OCI-LY7 (cell line): ENCODE data around the gene MRPS18A. TPM values are rescaled to one million over a fixed set of nuclear protein-coding genes. Genes with fewer than 3 reads are reported as not detected.
A peak's percentile ranks its signal among the peaks of the same experiment; 100 is the strongest.

ENCODE experiments used
- BruUV-seq: library from RNA; stranded (reverse); fragments of 400-500 nt; replicated peaks from 2 replicates; lab custom pipeline; 2021; lab: Mats Ljungman, UMichigan
- CTCF ChIA-PET: fragments of 300-600 bp; sonication (Branson Sonifier 250); formaldehyde crosslinking; loops from one replicate; lab custom pipeline; 2022; ENCODE audit warnings: antibody characterized with exemption; ENCODE audit not compliant: unreplicated experiment; lab: Charles Lee
- POLR2A ChIA-PET: fragments of 300-600 bp; sonication (Branson Sonifier 250); formaldehyde crosslinking; loops from one replicate; lab custom pipeline; 2022; ENCODE audit warnings: antibody characterized with exemption; lab: Charles Lee
- DNase-seq: peaks from one replicate; pipeline ENCODE4 v3.0.0-alpha.2; 2015; ENCODE audit warnings: low spot score
- H2AFZ ChIP-seq: fragments of 200-600 bp; sonication (generic), shearing (Covaris generic); 2 replicates; pipeline ENCODE4 v1.6.1; 2014; ENCODE audit warnings: mild to moderate bottlenecking, antibody characterized with exemption, low read length, moderate library complexity
- H3K27ac ChIP-seq: fragments of 200-600 bp; sonication (generic); 2 replicates; pipeline ENCODE4 v1.5.1; 2014; ENCODE audit warnings: mixed run types, low read depth, mild to moderate bottlenecking, moderate library complexity, low read length, inconsistent platforms; ENCODE audit not compliant: poor library complexity, severe bottlenecking
- H3K36me3 ChIP-seq: fragments of 200-600 bp; sonication (generic); 2 replicates; pipeline ENCODE4 v1.6.1; 2014; ENCODE audit warnings: mild to moderate bottlenecking, antibody characterized with exemption, low read length, moderate library complexity, mixed read lengths; ENCODE audit not compliant: insufficient read depth
- H3K4me1 ChIP-seq: fragments of 200-600 bp; sonication (generic); 2 replicates; pipeline ENCODE4 v1.5.1; 2014; ENCODE audit warnings: mild to moderate bottlenecking, low read length; ENCODE audit not compliant: insufficient read depth, poor library complexity, severe bottlenecking
- H3K4me2 ChIP-seq: fragments of 200-600 bp; sonication (generic); 2 replicates; pipeline ENCODE4 v1.6.1; 2014; ENCODE audit warnings: mild to moderate bottlenecking, low read length
- H3K4me3 ChIP-seq: fragments of 200-600 bp; sonication (generic); 2 replicates; pipeline ENCODE4 v1.5.1; 2014; ENCODE audit warnings: mild to moderate bottlenecking, low read depth, low read length; ENCODE audit not compliant: poor library complexity, severe bottlenecking
- H3K79me2 ChIP-seq: fragments of 200-600 bp; sonication (generic); 2 replicates; pipeline ENCODE4 v1.6.1; 2016; ENCODE audit warnings: low read depth, mild to moderate bottlenecking, low read length, moderate library complexity, mixed read lengths; ENCODE audit not compliant: insufficient read depth
- H3K9me2 ChIP-seq: fragments of 200-600 bp; sonication (generic); 2 replicates; pipeline ENCODE4 v1.6.1; 2016; ENCODE audit warnings: mild to moderate bottlenecking, low read length, mixed read lengths; ENCODE audit not compliant: insufficient read depth
- H3K9me3 ChIP-seq: fragments of 200-600 bp; sonication (generic); 2 replicates; pipeline ENCODE4 v1.6.1; 2014; ENCODE audit warnings: mild to moderate bottlenecking, mixed run types, low read length, mixed read lengths
- H4K20me1 ChIP-seq: fragments of 200-600 bp; sonication (generic); 2 replicates; pipeline ENCODE4 v1.6.1; 2014; ENCODE audit warnings: mild to moderate bottlenecking, antibody characterized with exemption, low read length, moderate library complexity, mixed read lengths; ENCODE audit not compliant: insufficient read depth
- CTCF ChIP-seq: fragments of 200-600 bp; sonication (generic); conservative IDR thresholded peaks from 2 replicates; pipeline ENCODE4 v1.5.1; 2014; ENCODE audit warnings: mild to moderate bottlenecking, antibody characterized with exemption, low read length, moderate library complexity, mixed read lengths
- EZH2phosphoT487 ChIP-seq: fragments of 200-600 bp; sonication (generic); IDR thresholded peaks from 2 replicates; pipeline ENCODE4 v1.6.1; 2018; ENCODE audit warnings: low read depth, borderline replicate concordance, mild to moderate bottlenecking, mixed run types, antibody characterized with exemption, low read length, moderate library complexity, mixed read lengths
- intact Hi-C: fragments of 100-400 bp; cut with micrococcal nuclease; formaldehyde crosslinking; loops from one replicate; pipeline ENCODE4 v1.10.0; 2022; ENCODE audit not compliant: unreplicated experiment
- total RNA-seq, 2 experiments: library from RNA; depleted of rRNA in 1 of 2; stranded (reverse); fragments of >200 nt in 1 of 2; shearing (Covaris generic) in 1 of 2; gene quantifications; 2 replicates each; pipeline ENCODE4 v1.2.3, GENCODE V29; 2014 to 2022

MRPS18A gene
- total RNA-seq, 2 experiments from 2014 or later: 61.6 to 86.1 TPM

- no peaks in the 10 kb centered on the region for H3K36me3 ChIP-seq
- no peak overlapping the region for H3K4me3 ChIP-seq
- TF ChIP-seq CTCF (no peak), EZH2phosphoT487 (no peak)
- ChIA-PET POLR2A (interaction anchor here (0.5 to 1.3 kb wide), 2 partner anchors 11 to 15 kb away, joined by 3 to 9 read pairs; no protein-coding TSS in a partner anchor), CTCF (interaction anchor here (0.7 kb wide), 1 partner anchor 15 kb away, joined by 3 read pairs; no protein-coding TSS in a partner anchor)
- peaks cover 77% of the 10 kb centered on the region for H3K4me1 ChIP-seq
- H3K9me2 ChIP-seq: no peaks in the 10 kb centered on the region
- no peak for DNase-seq
- BruUV-seq: no TSS peak
- H2AFZ ChIP-seq: no peak overlapping the region
- intact Hi-C loops: loop anchor here (10.0 kb wide), 2 partner anchors 324 to 516 kb away; partner anchors contain the start of gene SLC29A1
- no peak overlapping the region for H3K4me2 ChIP-seq
- no peaks in the 10 kb centered on the region for H4K20me1 ChIP-seq
- H3K9me3 ChIP-seq: no peaks in the 10 kb centered on the region
- H3K27ac ChIP-seq: no peak overlapping the region
- no peaks in the 10 kb centered on the region for H3K79me2 ChIP-seq
Measured at GRCh38 chr6:43708860-43709653, 21.5 kb upstream of the MRPS18A start.

DNA sequence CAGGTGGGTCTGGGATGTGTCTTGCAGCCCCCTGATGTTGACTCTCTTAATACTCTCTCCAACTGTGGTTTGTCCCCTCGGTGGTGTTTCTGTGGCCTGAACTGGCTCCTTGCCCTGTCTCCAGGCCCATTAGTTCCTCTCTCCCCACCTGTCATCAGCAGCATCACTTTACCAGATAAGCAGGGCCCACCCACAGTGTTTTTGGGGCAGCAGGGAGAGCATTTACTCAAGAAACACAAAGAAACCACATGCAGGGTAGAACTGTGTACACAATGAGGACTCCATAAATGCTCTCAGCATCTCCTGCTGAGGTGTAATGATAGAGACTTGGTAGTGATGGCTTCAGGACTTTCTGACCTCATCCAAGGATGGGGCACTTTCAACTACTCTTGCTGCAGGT is 20.2 kb upstream of the MRPS18A start:
- Histone ChIP-seq H3K79me2 (no peaks in the 10 kb centered on the region), H3K36me3 (no peaks in the 10 kb centered on the region), H3K4me3 (no peak overlapping the region), H3K9me2 (no peaks in the 10 kb centered on the region), H4K20me1 (no peaks in the 10 kb centered on the region), H3K4me1 (peaks cover 82% of the 10 kb centered on the region), H3K27ac (no peak overlapping the region), H2AFZ (no peak overlapping the region), H3K9me3 (no peaks in the 10 kb centered on the region), H3K4me2 (peak overlapping the region; percentile 86; the same call in 1 of the 2 replicates)
- intact Hi-C loops: loop anchor here (2.0 to 10.0 kb wide), 3 partner anchors 39 to 517 kb away; partner anchors contain the start of gene SLC29A1
- TF ChIP-seq CTCF (no peak), EZH2phosphoT487 (no peak)
- ChIA-PET POLR2A (interaction anchor here (1.0 kb wide), 1 partner anchor 62 kb away, joined by 3 read pairs; the partner anchor contains the start of gene VEGFA), CTCF (no interaction called here)
- BruUV-seq: no TSS peak
- no peak for DNase-seq
